Uterus (tissue), 2 donors: ENCODE results near the gene ARPC2.

Experiments used
- CTCF ChIP-seq, 4 experiments: fragments of 200-600 bp in 2 of 4; fragments of 450-650 bp in 2 of 4; sonication (generic) in 2 of 4; IDR thresholded peaks; one replicate each; pipeline ENCODE4 v1.5.1; 2016 to 2019; ENCODE audit warnings: antibody characterized with exemption in 4 of 4, mild to moderate bottlenecking in 2 of 4, moderate library complexity in 1 of 4
- POLR2A ChIP-seq, 2 donors: fragments of 450-650 bp; IDR thresholded peaks; one replicate each; pipeline ENCODE4 v1.6.1; 2016; ENCODE audit warnings: antibody characterized with exemption in 2 of 2, mild to moderate bottlenecking in 1 of 2, moderate library complexity in 1 of 2

GRCh38 chr2:218271487-218271797 is 54.5 kb downstream of the ARPC2 start:
- no peak for TF ChIP-seq CTCF (IDR thresholded peaks at IDR 0.05)
- no peak for TF ChIP-seq POLR2A (IDR thresholded peaks at IDR 0.05)
